GM18502 (cell line): Measurements from ENCODE around the gene DHRS3.

Source experiments
- ATAC-seq: cut with Tn5 transposase; IDR thresholded peaks from one replicate; pipeline ENCODE4 v1.9.1; 2021; ENCODE audit warnings: mild to moderate bottlenecking; ENCODE audit not compliant: unreplicated experiment, poor library complexity

Gene DHRS3

DNA sequence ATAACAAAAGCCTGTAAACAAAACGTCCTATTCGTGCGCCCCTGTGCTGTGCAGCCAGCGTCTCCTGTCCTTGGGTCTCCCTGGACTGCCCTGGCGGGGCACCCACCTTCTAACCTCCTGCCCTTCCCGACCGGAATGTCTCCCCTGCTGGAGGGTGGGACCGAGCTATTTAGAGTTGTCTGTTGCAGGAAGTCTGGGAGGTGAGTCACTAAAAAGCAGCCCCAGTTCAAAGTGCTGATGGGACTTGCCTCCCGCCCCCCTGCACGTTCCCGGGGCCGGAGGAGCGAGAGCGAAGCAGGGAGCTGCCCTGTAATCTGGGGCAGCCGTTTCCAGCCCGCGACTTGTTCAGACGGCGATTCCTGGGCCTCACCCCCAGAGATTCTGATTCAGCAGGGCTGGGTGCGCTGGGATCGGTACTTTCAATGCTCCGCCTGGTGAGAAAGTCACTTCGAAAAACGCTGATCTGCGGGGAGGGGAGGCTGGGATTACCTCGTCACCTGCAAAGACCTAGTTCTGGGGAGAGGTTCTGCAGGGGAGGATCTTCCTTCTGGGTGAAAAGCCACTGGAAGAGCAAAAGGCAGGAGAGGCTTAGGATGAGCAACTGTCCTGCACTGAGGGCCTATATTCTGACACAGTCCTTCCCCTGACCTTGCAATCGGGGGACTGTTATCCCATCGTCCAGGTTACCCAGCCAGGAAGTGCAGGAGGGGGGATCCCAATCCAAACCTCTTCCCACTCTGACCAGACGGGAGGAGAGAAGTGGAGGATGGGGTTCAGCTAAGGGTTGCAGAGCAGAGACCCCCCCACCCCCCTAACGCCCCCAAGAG lies 1.2 kb upstream of the DHRS3 start:
- ATAC-seq, result no peak

DNA sequence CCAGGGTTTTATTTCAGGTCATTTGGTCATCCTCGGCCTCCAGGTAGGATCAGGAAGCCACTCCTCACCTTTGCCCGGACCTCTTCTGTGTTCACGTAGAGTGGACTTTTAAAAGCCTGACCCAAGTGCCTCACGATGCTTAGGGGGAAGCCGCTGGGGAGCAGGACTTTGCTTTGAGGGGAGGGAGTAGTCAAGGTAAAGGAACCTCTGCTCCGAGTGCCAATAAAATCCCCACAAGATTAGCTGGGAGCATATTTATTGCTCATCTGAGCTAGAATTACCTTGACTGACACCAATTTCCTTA lies 603 bp upstream of the DHRS3 start:
- no peak for ATAC-seq

DNA sequence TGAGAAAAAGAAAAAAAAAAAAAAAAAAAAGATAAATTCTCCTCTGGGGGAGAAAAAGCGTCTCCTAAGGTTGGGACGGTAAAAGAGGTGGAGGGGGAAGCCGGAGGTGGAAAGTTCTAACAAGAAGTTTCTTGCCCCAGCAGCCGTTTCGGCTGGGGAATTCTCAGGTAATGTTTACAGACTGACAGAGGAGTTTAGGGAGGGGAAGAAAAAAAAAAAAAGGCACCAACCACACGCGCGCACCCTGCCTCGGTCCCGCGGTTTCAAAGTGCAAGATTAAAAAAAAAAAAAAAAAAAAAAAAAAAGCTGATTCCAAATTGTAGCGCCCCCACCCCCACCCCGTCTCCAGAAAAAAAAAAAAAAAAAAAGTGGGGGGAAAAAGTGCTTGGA lies 504 bp downstream of the DHRS3 start:
- no peak for ATAC-seq

DNA sequence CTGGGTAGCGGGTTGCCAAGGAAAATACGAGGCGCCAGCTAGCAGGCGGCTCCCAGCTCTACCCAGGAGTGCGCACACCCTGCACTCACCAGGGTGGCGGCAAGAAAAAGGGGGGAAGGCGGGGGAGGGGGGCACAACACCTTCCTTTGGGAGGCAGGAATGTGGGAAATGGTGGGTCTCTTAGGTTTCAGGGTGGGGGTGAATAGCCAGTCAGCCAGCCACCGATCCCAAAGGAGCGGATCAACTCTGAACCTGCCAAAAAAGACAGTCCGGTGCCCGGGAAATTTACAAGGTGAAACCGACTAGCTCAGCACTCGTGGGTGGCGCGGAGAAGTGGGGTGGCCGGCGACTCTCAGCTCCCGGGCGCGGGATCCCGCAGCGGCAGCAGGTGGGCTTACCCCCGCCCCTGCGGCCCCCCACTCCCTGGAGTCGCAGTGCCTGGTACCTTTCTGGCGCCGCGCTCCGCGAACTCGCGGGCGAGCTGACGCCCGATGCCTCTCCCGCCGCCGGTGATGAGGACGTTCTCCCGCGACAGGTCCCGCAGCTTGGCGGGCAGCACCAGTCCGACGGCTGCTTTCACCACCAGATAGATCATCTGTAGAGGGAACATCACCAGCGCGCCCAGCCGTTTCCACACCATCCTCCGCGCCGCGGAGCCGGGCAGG lies 1.2 kb downstream of the DHRS3 start:
- no peak for ATAC-seq

- no peak for ATAC-seq
Measured at GRCh38 chr1:12615865-12616708, 1.9 kb downstream of the DHRS3 start.

DNA sequence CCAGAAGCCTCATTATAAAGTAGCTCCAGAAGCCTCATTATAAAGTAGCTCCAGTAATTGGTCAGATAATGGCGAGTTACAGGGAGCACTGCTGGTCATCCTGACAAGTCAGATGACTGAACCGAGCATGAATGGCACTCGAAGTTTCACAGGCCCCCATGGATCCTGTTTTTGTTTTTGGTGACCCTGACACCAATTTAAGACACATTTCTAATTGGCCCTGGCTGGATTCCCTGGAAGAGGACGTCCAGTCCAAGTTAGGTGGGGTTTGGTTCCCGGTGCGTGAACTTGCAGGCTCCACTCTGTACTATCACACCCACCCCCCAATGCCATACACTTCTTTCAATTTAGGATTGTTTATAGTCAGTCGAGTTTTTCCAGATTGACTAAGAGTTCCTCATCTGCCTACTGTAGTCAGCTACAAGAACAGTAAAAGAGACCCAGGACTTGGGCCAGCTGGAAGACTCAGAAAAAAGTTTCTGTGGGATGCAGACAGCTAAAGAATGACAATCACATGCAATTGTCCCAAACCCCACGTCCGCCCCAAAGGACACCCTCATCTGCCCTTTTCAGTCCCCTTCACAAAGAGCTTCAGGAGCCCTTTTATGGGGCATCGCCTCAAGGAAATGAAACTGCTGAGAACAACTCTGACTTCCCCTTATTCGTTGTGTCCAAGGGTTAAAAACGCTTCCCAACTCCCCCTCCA lies 2.7 kb downstream of the DHRS3 start:
- no peak for ATAC-seq

DNA sequence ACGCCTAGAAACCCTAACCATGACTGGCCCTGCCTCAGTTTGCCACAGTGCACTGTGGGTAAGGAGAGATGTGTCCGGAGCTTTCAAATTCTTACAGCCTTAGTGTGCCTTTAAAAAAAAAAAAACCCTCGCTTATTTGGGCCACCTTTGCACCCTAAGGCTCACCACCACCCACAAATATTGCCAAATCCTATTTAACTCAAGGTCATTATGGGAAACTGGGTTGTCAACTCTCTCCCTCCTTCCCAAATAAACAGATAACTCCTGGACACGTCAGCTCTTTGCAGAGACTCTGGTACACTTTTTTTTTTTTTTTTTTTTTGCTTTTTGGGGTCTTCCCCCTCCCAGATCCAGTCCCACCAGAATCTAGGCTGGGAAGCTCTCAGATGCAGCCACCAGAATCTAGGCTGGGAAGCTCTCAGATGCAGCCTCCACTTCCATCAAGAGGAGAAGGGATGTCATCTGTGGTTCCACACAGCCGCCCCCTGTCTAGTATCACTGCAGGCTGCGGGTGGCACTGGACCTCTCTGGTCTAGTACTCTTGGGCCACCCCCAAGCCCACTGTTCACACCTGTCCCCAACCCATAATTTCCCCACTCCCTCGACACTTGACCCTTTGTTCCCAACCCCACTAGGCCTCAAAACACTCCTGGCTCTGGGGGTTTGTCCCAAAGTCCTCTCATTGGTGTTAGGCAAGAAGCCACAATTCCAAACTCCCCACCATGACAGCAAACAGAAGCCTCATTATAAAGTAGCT lies 3.4 kb downstream of the DHRS3 start:
- no peak for ATAC-seq

DNA sequence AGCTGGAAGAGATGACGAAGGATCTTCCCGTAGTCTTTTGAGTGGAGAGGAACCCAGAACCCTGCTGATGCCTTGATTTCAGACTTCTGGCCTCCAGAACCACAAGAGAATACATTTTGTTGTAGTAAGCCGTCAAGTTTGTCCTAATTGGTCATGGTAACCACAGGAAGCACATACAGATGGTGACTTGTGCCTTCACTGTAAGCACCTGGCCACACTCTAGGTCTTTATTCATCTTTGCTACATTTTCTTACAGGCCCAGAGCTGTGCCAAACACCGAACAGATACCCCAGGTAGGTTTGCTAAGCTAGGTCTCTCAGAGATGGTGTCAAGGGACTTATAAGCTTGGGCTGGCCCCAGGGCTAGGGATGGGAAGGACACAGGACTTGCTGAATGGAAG lies 4.8 kb downstream of the DHRS3 start:
- no peak for ATAC-seq

DNA sequence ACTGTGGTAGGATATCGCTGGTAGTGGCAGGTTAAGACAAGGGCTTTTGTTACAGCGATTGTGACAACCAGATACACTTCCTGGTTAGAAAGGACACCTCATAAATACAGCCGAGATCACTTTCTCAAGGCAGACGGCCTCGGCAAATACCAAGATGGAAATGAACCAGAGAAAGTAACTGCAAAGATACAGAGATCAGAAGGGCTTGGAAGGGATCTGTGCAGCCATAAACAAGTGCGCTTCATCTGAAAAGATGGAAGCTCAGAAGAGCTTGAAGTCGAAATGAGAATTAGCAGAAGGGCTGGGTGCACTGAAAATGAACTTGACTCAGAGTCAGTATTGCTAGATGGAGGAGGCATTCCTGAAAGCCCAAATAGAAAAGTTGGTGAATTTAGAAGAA lies 7.1 kb downstream of the DHRS3 start:
- no peak for ATAC-seq

- no peak for ATAC-seq
Measured at GRCh38 chr1:12610305-12610935, 7.6 kb downstream of the DHRS3 start.

- no peak for ATAC-seq
Measured at GRCh38 chr1:12609469-12610003, 8.5 kb downstream of the DHRS3 start.

DNA sequence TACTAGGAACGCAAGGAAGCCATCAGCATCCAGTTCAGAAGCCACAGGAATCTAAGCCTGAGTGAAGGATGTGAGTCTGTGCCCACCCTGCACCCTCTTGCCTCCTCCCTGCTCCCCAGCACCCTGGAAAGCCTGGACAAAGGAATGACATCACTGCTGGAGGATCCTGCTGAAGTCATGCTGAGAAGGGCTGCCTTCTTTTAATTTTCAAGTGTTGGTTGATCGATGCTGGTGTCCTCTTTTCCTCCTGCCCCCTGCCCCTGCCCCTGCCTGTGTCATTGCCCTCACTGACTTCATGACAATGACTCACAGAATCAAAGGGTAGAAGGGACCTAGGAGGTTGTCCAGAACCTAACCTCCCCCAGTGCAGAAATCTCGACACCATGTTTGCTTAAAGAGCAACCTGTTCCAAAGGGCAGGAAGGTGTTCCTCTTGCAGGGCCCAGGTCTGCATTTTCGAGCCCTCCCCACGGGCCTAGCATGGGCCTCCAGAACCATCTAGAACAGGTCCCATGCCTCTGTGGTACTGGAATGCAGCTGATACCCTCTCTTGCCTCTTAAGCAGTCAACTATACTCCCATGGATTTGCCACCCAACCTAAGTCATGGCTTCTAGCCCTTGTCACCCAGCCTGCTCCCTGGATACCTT lies 9.6 kb downstream of the DHRS3 start:
- ATAC-seq, result no peak

DNA sequence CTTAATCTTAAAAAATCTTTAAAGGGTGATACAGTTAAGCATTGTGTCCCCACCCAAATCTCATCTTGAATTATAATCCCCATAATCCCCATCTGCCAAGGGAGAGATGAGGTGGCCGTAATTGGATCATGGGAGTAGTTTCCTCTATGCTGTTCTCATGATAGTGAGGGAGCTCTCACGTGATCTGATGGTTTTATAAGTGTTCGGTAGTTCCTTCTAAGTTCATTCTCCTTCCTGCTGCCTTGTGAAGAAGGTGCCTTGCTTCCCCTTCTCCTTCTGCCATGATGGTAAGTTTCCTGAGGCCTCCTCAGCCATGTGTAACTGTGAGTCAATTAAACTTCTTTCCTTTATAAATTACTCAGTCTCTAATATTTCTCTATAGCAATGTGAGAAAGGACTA lies 10.7 kb downstream of the DHRS3 start:
- no peak for ATAC-seq

GRCh38 chr1:12604986-12605385 lies 13.0 kb downstream of the DHRS3 start:
- no peak for ATAC-seq

DNA sequence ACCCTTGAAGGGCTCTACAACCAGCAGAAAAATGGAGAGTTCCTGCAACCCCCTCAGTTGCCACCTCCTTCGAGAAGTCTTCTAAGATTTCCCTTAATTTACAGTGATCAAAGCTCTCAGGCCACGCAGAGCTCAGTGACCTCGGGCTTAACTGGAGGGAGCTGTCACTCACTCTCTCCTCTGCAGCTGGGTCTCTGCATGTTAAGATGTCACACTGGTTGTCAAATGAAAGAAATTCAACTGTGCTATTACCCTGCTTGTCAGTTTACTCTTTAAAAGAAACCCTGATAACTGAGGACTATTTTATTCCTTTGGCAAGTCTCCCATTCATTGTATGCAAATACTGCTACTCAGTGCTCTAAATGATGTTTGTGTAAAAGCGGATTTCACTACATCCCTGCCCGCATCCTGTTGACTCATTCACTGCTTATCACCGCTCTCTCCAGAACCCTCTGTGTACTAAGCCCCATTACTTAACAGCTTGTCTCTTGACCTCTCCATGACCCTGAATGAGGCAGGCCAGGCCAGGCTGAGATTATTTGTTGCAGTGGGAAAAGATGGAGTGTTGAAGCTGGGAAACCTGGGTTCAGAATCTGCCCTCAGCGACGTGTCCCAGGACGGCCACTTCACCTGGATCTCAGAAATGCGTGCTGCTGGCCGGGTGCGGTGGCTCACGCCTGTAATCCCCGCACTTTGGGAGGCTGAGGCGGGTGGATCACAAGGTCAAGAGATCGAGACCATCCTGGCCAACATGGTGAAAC lies 13.7 kb downstream of the DHRS3 start:
- ATAC-seq, result peak; percentile 71

DNA sequence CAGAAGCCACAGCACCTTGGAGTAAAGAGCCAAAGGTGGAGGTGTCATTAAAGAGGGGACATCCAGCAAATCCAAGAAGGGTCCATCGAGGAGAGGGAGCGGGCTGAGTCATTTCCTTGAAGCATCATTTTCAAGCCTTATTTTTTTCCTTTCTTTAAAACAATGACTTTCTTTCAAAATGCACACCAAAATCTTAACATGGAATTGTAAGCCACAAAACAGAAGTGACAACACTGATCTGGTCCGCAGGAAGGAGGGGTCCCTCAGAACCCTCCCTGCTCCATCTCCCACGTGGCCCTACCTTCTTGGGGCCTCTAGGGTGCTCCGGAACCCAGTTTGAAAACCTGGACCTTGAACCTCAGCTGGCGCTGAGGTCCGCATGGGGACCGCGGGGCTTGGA lies 14.8 kb downstream of the DHRS3 start:
- ATAC-seq, result no peak

GRCh38 chr1:12602659-12603024 lies 15.4 kb downstream of the DHRS3 start:
- no peak for ATAC-seq
